Activated naive CD4-positive, alpha-beta T cell treated with anti-CD3 and anti-CD28 coated beads for 36 hours (primary cell): ENCODE measurements around the gene CHST15. TPM values are rescaled to one million over a fixed set of nuclear protein-coding genes. Genes with fewer than 3 reads are reported as not detected.

Experiments
- CTCF ChIA-PET: fragments of 350-600 bp; sonication (Branson Sonifier 250); formaldehyde crosslinking; loops from one replicate; lab custom pipeline; 2021; ENCODE audit warnings: antibody characterized with exemption; lab: Charles Lee
- DNase-seq: peaks from one replicate; pipeline ENCODE4 v3.0.0-alpha.2; 2020
- H3K27ac Mint-ChIP-seq: one replicate; pipeline ENCODE4 v1.8.0; 2021; ENCODE audit warnings: mild to moderate bottlenecking, mixed read lengths
- H3K27me3 Mint-ChIP-seq: one replicate; pipeline ENCODE4 v1.8.0; 2021; ENCODE audit warnings: low read depth, mixed read lengths
- H3K36me3 Mint-ChIP-seq: one replicate; pipeline ENCODE4 v1.8.0; 2021; ENCODE audit warnings: low read depth, mixed read lengths
- H3K4me1 Mint-ChIP-seq: one replicate; pipeline ENCODE4 v1.8.0; 2021; ENCODE audit warnings: low read depth, mixed read lengths
- H3K4me3 Mint-ChIP-seq: one replicate; pipeline ENCODE4 v1.8.0; 2021; ENCODE audit warnings: mild to moderate bottlenecking, moderate library complexity, mixed read lengths
- H3K9me3 Mint-ChIP-seq: one replicate; pipeline ENCODE4 v1.8.0; 2021; ENCODE audit warnings: mixed read lengths
- intact Hi-C: fragments of 100-400 bp; cut with micrococcal nuclease; formaldehyde crosslinking; loops from one replicate; pipeline ENCODE4 v1.15.1; 2023
- total RNA-seq, 2 experiments: library from RNA; stranded (reverse); gene quantifications; one replicate each; pipeline ENCODE4 v1.2.3, GENCODE V29; 2021

CHST15 gene
- total RNA-seq, 2 experiments from 2014 or later, result 0.47 to 0.50 TPM

GRCh38 chr10:124119946-124120345 lies 26.5 kb upstream of the CHST15 start:
- H3K27ac Mint-ChIP-seq, result no peak overlapping the region
- peak; percentile 16 for DNase-seq
- H3K4me1 Mint-ChIP-seq, result no peaks in the 10 kb centered on the region
- H3K4me3 Mint-ChIP-seq, result no peak overlapping the region
- no peaks in the 10 kb centered on the region for H3K9me3 Mint-ChIP-seq
- intact Hi-C loops, result no loop called here
- no peaks in the 10 kb centered on the region for H3K27me3 Mint-ChIP-seq
- H3K36me3 Mint-ChIP-seq, result no peaks in the 10 kb centered on the region
- CTCF ChIA-PET, result no interaction called here

- Mint-ChIP-seq H3K9me3 (no peaks in the 10 kb centered on the region), H3K36me3 (no peaks in the 10 kb centered on the region), H3K4me1 (no peaks in the 10 kb centered on the region), H3K27me3 (no peaks in the 10 kb centered on the region), H3K27ac (no peak overlapping the region), H3K4me3 (no peak overlapping the region)
- CTCF ChIA-PET, result no interaction called here
- intact Hi-C loops, result no loop called here
- DNase-seq, result no peak
These were observed 25.8 kb upstream of the CHST15 start for GRCh38 chr10:124119216-124119615.

GRCh38 chr10:124117833-124118232 lies 24.4 kb upstream of the CHST15 start:
- H3K27me3 Mint-ChIP-seq, result no peaks in the 10 kb centered on the region
- CTCF ChIA-PET, result no interaction called here
- H3K36me3 Mint-ChIP-seq, result no peaks in the 10 kb centered on the region
- H3K9me3 Mint-ChIP-seq, result no peaks in the 10 kb centered on the region
- H3K4me3 Mint-ChIP-seq, result no peak overlapping the region
- no peaks in the 10 kb centered on the region for H3K4me1 Mint-ChIP-seq
- DNase-seq, result no peak
- H3K27ac Mint-ChIP-seq, result no peak overlapping the region
- intact Hi-C loops, result no loop called here

GRCh38 chr10:124117511-124117785 lies 24.1 kb upstream of the CHST15 start:
- no peak overlapping the region for H3K27ac Mint-ChIP-seq
- H3K4me1 Mint-ChIP-seq, result no peaks in the 10 kb centered on the region
- intact Hi-C loops, result no loop called here
- no peaks in the 10 kb centered on the region for H3K27me3 Mint-ChIP-seq
- DNase-seq, result no peak
- no peaks in the 10 kb centered on the region for H3K36me3 Mint-ChIP-seq
- no peaks in the 10 kb centered on the region for H3K9me3 Mint-ChIP-seq
- CTCF ChIA-PET, result no interaction called here
- no peak overlapping the region for H3K4me3 Mint-ChIP-seq

GRCh38 chr10:124116771-124117510 lies 23.5 kb upstream of the CHST15 start:
- intact Hi-C loops, result no loop called here
- H3K9me3 Mint-ChIP-seq, result no peaks in the 10 kb centered on the region
- no peak overlapping the region for H3K4me3 Mint-ChIP-seq
- H3K27ac Mint-ChIP-seq, result no peak overlapping the region
- DNase-seq, result no peak
- H3K27me3 Mint-ChIP-seq, result no peaks in the 10 kb centered on the region
- CTCF ChIA-PET, result no interaction called here
- no peaks in the 10 kb centered on the region for H3K36me3 Mint-ChIP-seq
- no peaks in the 10 kb centered on the region for H3K4me1 Mint-ChIP-seq

- Mint-ChIP-seq H3K27ac (no peak overlapping the region), H3K4me1 (no peaks in the 10 kb centered on the region), H3K36me3 (no peaks in the 10 kb centered on the region), H3K9me3 (no peaks in the 10 kb centered on the region), H3K27me3 (no peaks in the 10 kb centered on the region), H3K4me3 (no peak overlapping the region)
- no peak for DNase-seq
- CTCF ChIA-PET, result no interaction called here
- intact Hi-C loops, result no loop called here
These were observed 21.3 kb upstream of the CHST15 start for GRCh38 chr10:124114696-124115095.

- intact Hi-C loops, result no loop called here
- Mint-ChIP-seq H3K27me3 (no peaks in the 10 kb centered on the region), H3K9me3 (no peaks in the 10 kb centered on the region), H3K4me3 (no peak overlapping the region), H3K27ac (no peak overlapping the region), H3K4me1 (no peaks in the 10 kb centered on the region), H3K36me3 (no peaks in the 10 kb centered on the region)
- CTCF ChIA-PET, result no interaction called here
- no peak for DNase-seq
These were observed 19.6 kb upstream of the CHST15 start for GRCh38 chr10:124112891-124113580.

GRCh38 chr10:124110882-124111281 lies 17.5 kb upstream of the CHST15 start:
- no peak for DNase-seq
- Mint-ChIP-seq H3K36me3 (no peaks in the 10 kb centered on the region), H3K27ac (no peak overlapping the region), H3K4me3 (no peak overlapping the region), H3K4me1 (no peaks in the 10 kb centered on the region), H3K27me3 (peaks cover 1% of the 10 kb centered on the region), H3K9me3 (no peaks in the 10 kb centered on the region)
- CTCF ChIA-PET, result no interaction called here
- intact Hi-C loops, result no loop called here

GRCh38 chr10:124109261-124109660 lies 15.9 kb upstream of the CHST15 start:
- intact Hi-C loops, result loop anchor here (10.0 kb wide), 1 partner anchor 64 kb away; no protein-coding TSS in a partner anchor
- Mint-ChIP-seq H3K36me3 (no peaks in the 10 kb centered on the region), H3K9me3 (peaks cover 2% of the 10 kb centered on the region), H3K4me1 (no peaks in the 10 kb centered on the region), H3K4me3 (no peak overlapping the region), H3K27ac (no peak overlapping the region), H3K27me3 (peaks cover 1% of the 10 kb centered on the region)
- DNase-seq, result no peak
- CTCF ChIA-PET, result no interaction called here

GRCh38 chr10:124107072-124107471 lies 13.7 kb upstream of the CHST15 start:
- Mint-ChIP-seq H3K4me1 (no peaks in the 10 kb centered on the region), H3K36me3 (no peaks in the 10 kb centered on the region), H3K27me3 (peaks cover 1% of the 10 kb centered on the region), H3K9me3 (peaks cover 2% of the 10 kb centered on the region), H3K4me3 (no peak overlapping the region), H3K27ac (no peak overlapping the region)
- DNase-seq, result no peak
- intact Hi-C loops, result loop anchor here (10.0 kb wide), 1 partner anchor 62 kb away; no protein-coding TSS in a partner anchor
- CTCF ChIA-PET, result interaction anchor here (0.6 kb wide), 1 partner anchor 13 kb away, joined by 3 read pairs; the partner anchor contains the start of gene CHST15

GRCh38 chr10:124106241-124106879 lies 13.0 kb upstream of the CHST15 start:
- Mint-ChIP-seq H3K36me3 (no peaks in the 10 kb centered on the region), H3K9me3 (peaks cover 2% of the 10 kb centered on the region), H3K27me3 (peaks cover 1% of the 10 kb centered on the region), H3K27ac (no peak overlapping the region), H3K4me3 (no peak overlapping the region), H3K4me1 (no peaks in the 10 kb centered on the region)
- no peak for DNase-seq
- CTCF ChIA-PET, result interaction anchor here (0.6 to 0.8 kb wide), 2 partner anchors 13 to 112 kb away, joined by 3 read pairs; partner anchors contain the start of gene CHST15
- intact Hi-C loops, result loop anchor here (10.0 kb wide), 1 partner anchor 62 kb away; no protein-coding TSS in a partner anchor

GRCh38 chr10:124105594-124105993 lies 12.2 kb upstream of the CHST15 start:
- no peak for DNase-seq
- Mint-ChIP-seq H3K27me3 (peaks cover 1% of the 10 kb centered on the region), H3K9me3 (peaks cover 4% of the 10 kb centered on the region), H3K27ac (no peak overlapping the region), H3K4me3 (no peak overlapping the region), H3K4me1 (no peaks in the 10 kb centered on the region), H3K36me3 (no peaks in the 10 kb centered on the region)
- intact Hi-C loops, result loop anchor here (10.0 kb wide), 1 partner anchor 61 kb away; no protein-coding TSS in a partner anchor
- CTCF ChIA-PET, result interaction anchor here (0.8 kb wide), 1 partner anchor 111 kb away, joined by 3 read pairs; no protein-coding TSS in a partner anchor
